Liver (tissue), 9 donors: ENCODE measurements around the gene IP6K3. TPM values are rescaled to one million over a fixed set of nuclear protein-coding genes. Genes with fewer than 3 reads are reported as not detected.

Experiments
- DNase-seq: peaks from one replicate; pipeline ENCODE4 v3.0.0-alpha.2; 2017; ENCODE audit warnings: low spot score
- H3K27ac ChIP-seq, 2 donors: one replicate each; pipeline ENCODE4 v1.7.0; 2013; ENCODE audit warnings: inconsistent platforms in 2 of 2, low read length in 2 of 2, control low read depth in 1 of 2, low read depth in 1 of 2, mild to moderate bottlenecking in 1 of 2
- H3K27me3 ChIP-seq, 4 donors: one replicate each; pipeline versions ENCODE4 v1.6.1 to v1.7.0; 2013; ENCODE audit warnings: low read length in 3 of 4, inconsistent platforms in 1 of 4, mild to moderate bottlenecking in 1 of 4, moderate library complexity in 1 of 4; ENCODE audit not compliant: control insufficient read depth in 4 of 4, insufficient read depth in 4 of 4
- H3K36me3 ChIP-seq, 4 donors: one replicate each; pipeline versions ENCODE4 v1.6.1 to v1.7.0; 2013; ENCODE audit warnings: low read length in 3 of 4, mild to moderate bottlenecking in 3 of 4, low read depth in 1 of 4, moderate library complexity in 1 of 4; ENCODE audit not compliant: control insufficient read depth in 4 of 4, insufficient read depth in 3 of 4
- H3K4me1 ChIP-seq, 4 donors: one replicate each; pipeline versions ENCODE4 v1.6.1 to v1.7.0; 2013; ENCODE audit warnings: low read length in 3 of 4, mild to moderate bottlenecking in 3 of 4, moderate library complexity in 1 of 4; ENCODE audit not compliant: control insufficient read depth in 4 of 4, insufficient read depth in 4 of 4
- H3K4me3 ChIP-seq, 3 donors: one replicate each; pipeline versions ENCODE4 v1.6.1 to v1.7.0; 2013; ENCODE audit warnings: low read length in 3 of 3, control low read depth in 1 of 3, low read depth in 1 of 3, mild to moderate bottlenecking in 1 of 3
- H3K9ac ChIP-seq, 2 donors: one replicate each; pipeline ENCODE4 v1.7.0; 2013; ENCODE audit warnings: low read length in 2 of 2, mild to moderate bottlenecking in 2 of 2, moderate library complexity in 2 of 2, control low read depth in 1 of 2, low read depth in 1 of 2
- H3K9me3 ChIP-seq, 4 donors: one replicate each; pipeline versions ENCODE4 v1.6.1 to v1.7.0; 2013; ENCODE audit warnings: low read length in 3 of 4; ENCODE audit not compliant: control insufficient read depth in 4 of 4
- ATF3 ChIP-seq: IDR thresholded peaks from 2 replicates; pipeline ENCODE4 v1.6.1; 2016; ENCODE audit warnings: antibody characterized with exemption
- CTCF ChIP-seq: fragments of 150-350 bp; IDR thresholded peaks from 2 replicates; pipeline ENCODE4 v1.5.1; 2017; ENCODE audit warnings: improper control_type of control experiment, low read depth, low read length; ENCODE audit not compliant: missing input control
- EGR1 ChIP-seq, 2 donors: IDR thresholded peaks; 2 replicates each; pipeline ENCODE4 v1.6.1; 2016 to 2018; ENCODE audit warnings: antibody characterized with exemption in 2 of 2, low read depth in 2 of 2
- FOXA1 ChIP-seq: IDR thresholded peaks from 2 replicates; pipeline ENCODE4 v1.6.1; 2016; ENCODE audit warnings: antibody characterized with exemption
- GABPA ChIP-seq, 2 donors: IDR thresholded peaks in 1 of 2; conservative IDR thresholded peaks in 1 of 2; 2 replicates each; pipeline ENCODE4 v1.6.1; 2016; ENCODE audit warnings: antibody characterized with exemption in 2 of 2, mild to moderate bottlenecking in 1 of 2, moderate library complexity in 1 of 2
- HNF4A ChIP-seq, 2 donors: conservative IDR thresholded peaks; 2 replicates each; pipeline ENCODE4 v1.6.1; 2016; ENCODE audit warnings: antibody characterized with exemption in 2 of 2, mild to moderate bottlenecking in 2 of 2
- JUND ChIP-seq, 2 donors: IDR thresholded peaks; 2 replicates each; pipeline ENCODE4 v1.6.1; 2016; ENCODE audit warnings: antibody characterized with exemption in 2 of 2
- MAX ChIP-seq: IDR thresholded peaks from 2 replicates; pipeline ENCODE4 v1.6.1; 2016; ENCODE audit warnings: antibody characterized with exemption
- NR2F2 ChIP-seq: IDR thresholded peaks from 2 replicates; pipeline ENCODE4 v1.6.1; 2016; ENCODE audit warnings: antibody characterized with exemption
- RAD21 ChIP-seq, 2 donors: IDR thresholded peaks; 2 replicates each; pipeline ENCODE4 v1.6.1; 2016; ENCODE audit warnings: antibody characterized with exemption in 2 of 2, mild to moderate bottlenecking in 2 of 2
- REST ChIP-seq: IDR thresholded peaks from 2 replicates; pipeline ENCODE4 v1.6.1; 2016; ENCODE audit warnings: antibody characterized with exemption, mild to moderate bottlenecking
- RXRA ChIP-seq, 2 donors: IDR thresholded peaks; 2 replicates each; pipeline ENCODE4 v1.6.1; 2017 to 2018; ENCODE audit warnings: antibody characterized with exemption in 2 of 2, mild to moderate bottlenecking in 1 of 2
- SP1 ChIP-seq: IDR thresholded peaks from 2 replicates; pipeline ENCODE4 v1.6.1; 2018; ENCODE audit warnings: antibody characterized with exemption, mild to moderate bottlenecking
- TAF1 ChIP-seq: conservative IDR thresholded peaks from 2 replicates; pipeline ENCODE4 v1.6.1; 2016; ENCODE audit warnings: antibody characterized with exemption, mild to moderate bottlenecking
- YY1 ChIP-seq: IDR thresholded peaks from 2 replicates; pipeline ENCODE4 v1.6.1; 2016; ENCODE audit warnings: antibody characterized with exemption, mild to moderate bottlenecking
- ZBTB33 ChIP-seq: IDR thresholded peaks from 2 replicates; pipeline ENCODE4 v1.6.1; 2016; ENCODE audit warnings: antibody characterized with exemption
- WGBS: extraction: QIAGEN DNeasy Blood & Tissue Kit; methylation state at CpG from one replicate; pipeline ENCODE4 v1.1.7; 2013; 5-methylcytosine and 5-hydroxymethylcytosine counted together
- polyA plus RNA-seq, 2 donors: library from polyadenylated mRNA; stranded (reverse) in 1 of 2; unstranded in 1 of 2; fragments of 200-250 nt in 1 of 2; fragments of >200 nt in 1 of 2; fragmentation: Nextera tagmentation in 1 of 2; extraction: Ambion mirVana in 1 of 2; gene quantifications; one replicate each; pipeline versions ENCODE4 v1.2.1 to v1.2.3, GENCODE V29; 2013 to 2015
- total RNA-seq, 2 donors: library from RNA; depleted of rRNA; stranded (reverse); fragments of >200 nt; gene quantifications; one replicate each; pipeline ENCODE4 v1.2.3, GENCODE V29; 2014
- donor health status: healthy.
- donor health status: healthy.
- donor health status: healthy.
- donor health status: healthy.
- donor health status: healthy.

Gene IP6K3
- total and polyA plus RNA-seq, 4 donors = 1.5 to 12.9 (median 6.7) TPM

GRCh38 chr6:33708516-33709204 is 38.0 kb downstream of the IP6K3 start:
- Histone ChIP-seq H3K36me3 (peaks cover 0 to 8% (median 2%) of the 10 kb centered on the region in 4 donors), H3K4me3 (no peak overlapping the region), H3K27me3 (no peaks in the 10 kb centered on the region), H3K4me1 (peaks cover 0 to 16% (median 10%) of the 10 kb centered on the region in 4 donors), H3K9ac (no peak overlapping the region), H3K9me3 (no peaks in the 10 kb centered on the region), H3K27ac (no peak overlapping the region)
- TF ChIP-seq REST = no peak
- TF ChIP-seq JUND (IDR thresholded peaks at IDR 0.05) = no peak
- no peak for TF ChIP-seq ATF3
- TF ChIP-seq GABPA (IDR thresholded peaks at IDR 0.05 in 1 of 2, conservative IDR thresholded peaks at IDR 0.05 in 1 of 2) = no peak
- TF ChIP-seq MAX = no peak
- no peak for TF ChIP-seq RAD21 (IDR thresholded peaks at IDR 0.05)
- TF ChIP-seq RXRA (IDR thresholded peaks at IDR 0.05) = no peak
- no peak for TF ChIP-seq CTCF
- TF ChIP-seq EGR1 (IDR thresholded peaks at IDR 0.05; ENCODE audit: low read depth in 2 of 2) = no peak
- no peak for TF ChIP-seq FOXA1
- no peak for TF ChIP-seq ZBTB33
- TF ChIP-seq SP1 = no peak
- TF ChIP-seq HNF4A (conservative IDR thresholded peaks at IDR 0.05) = no peak
- no peak for TF ChIP-seq YY1
- TF ChIP-seq TAF1 = no peak
- TF ChIP-seq NR2F2 = no peak
- WGBS = 96% methylated on average over 10 of the region's 10 CpGs
- no peak for DNase-seq
